Measurements from ENCODE around the gene HSP90AB1.

The HSP90AB1 gene

DNA sequence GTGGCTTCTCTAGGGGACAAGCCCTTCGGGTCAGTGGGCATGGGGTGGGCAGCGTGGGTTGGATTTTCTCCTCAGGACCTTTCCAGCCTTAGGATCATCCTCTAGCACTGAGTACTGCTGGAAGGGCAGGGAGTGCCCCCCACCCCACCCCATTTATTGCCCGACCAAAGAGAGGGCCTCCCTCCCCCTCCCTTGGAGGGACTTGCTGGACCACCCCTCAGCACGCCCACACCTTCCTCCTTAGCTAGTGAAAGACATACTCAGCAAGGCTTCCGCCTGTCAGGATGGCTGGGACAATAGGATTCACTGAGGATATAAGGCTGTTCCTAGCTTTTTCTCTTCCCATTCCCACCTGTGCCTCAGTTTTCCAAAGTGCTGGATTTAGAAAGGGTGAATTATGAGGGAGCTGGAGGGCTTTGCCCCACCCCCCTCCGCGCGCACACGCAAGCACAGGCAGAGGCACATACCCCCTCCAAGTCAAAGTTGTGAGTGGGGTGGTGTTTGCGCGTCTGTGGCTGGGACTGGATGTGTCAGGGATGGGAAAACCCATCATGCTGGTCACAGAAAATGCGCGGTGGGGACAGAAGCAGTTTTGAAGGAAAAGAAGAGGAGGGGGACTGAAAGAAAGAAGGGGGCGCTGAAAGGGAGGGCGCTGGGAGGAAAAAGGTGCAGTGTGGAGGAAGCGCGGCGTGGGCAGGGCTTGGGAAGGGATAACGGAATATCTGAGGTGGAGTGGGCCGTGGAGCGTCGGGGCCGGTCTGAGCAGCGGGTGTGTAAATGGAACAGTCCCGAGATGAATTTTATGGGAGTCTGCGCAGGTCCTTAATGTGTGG is 24.2 kb upstream of the HSP90AB1 start:
- Histone ChIP-seq H3K36me3 (ENCODE audit: control insufficient read depth in 1 of 2, insufficient read depth in 2 of 2, low read length in 2 of 2) (no peaks in the 10 kb centered on the region), H3K9me3 (ENCODE audit: control insufficient read depth in 1 of 2, low read length in 2 of 2) (no peaks in the 10 kb centered on the region), H3K4me1 (ENCODE audit: control insufficient read depth in 1 of 2, insufficient read depth in 2 of 2, low read length in 2 of 2) (peaks cover 50 to 51% of the 10 kb centered on the region in 2 donors), H3K27me3 (ENCODE audit: control insufficient read depth in 1 of 2, insufficient read depth in 2 of 2, low read length in 2 of 2) (no peaks in the 10 kb centered on the region), H3K9ac (ENCODE audit: low read depth in 1 of 2, low read length in 2 of 2) (peak overlapping the region; percentile 6 to 25), H3K27ac (ENCODE audit: low read depth, low read length) (no peak overlapping the region), H3K4me3 (ENCODE audit: low read depth in 1 of 2, low read length in 2 of 2) (peak overlapping the region; percentile 44 to 57)

DNA sequence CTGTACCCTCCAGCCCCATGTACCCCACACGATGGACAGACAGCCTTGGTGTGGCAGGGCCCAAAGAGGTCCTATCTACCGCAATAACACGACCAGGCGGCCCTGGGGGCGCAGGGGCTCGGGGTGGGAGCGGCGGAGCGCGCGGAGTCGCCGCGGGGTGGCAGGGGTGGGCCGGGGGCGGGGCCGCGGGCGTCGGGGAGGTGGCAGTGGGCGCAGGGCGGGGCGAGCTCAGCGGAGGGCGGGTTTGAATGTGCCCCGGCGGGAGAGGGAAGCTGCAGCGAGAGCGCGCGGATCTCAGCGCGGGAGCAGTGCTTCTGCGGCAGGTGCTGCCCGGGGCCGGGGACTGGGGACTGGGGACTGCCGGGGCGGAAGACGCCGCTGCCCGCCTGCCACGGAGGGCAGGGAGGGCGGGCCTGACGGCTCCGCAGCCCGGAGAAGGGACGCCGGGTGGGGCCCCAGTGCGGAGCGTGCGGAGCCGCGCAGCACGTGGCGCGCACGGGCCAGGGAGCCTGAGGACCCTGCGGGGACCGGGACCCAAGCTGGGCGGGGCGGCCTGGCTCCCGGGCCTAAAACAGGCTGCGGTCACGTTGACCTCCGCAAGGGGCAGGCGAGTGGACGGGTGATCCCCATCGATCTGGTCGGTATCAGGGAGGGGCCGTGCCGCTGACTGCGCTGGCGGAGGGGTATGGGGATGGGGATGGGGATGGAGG is 23.4 kb upstream of the HSP90AB1 start, which contains the start of gene SLC29A1:
Gene SLC29A1 (plus strand): TSS at position 277 of the 710 bp plus-strand sequence. CDS start 3,719 bp downstream, outside the sequence.
- peaks cover 44 to 46% of the 10 kb centered on the region in 2 donors for H3K4me1 ChIP-seq (ENCODE audit: control insufficient read depth in 1 of 2, insufficient read depth in 2 of 2, low read length in 2 of 2)
- no peak within 1 kb of the TSS for H3K27ac ChIP-seq (ENCODE audit: low read depth, low read length)
- no peaks in the 10 kb centered on the region for H3K36me3 ChIP-seq (ENCODE audit: control insufficient read depth in 1 of 2, insufficient read depth in 2 of 2, low read length in 2 of 2)
- no peaks in the 10 kb centered on the region for H3K9me3 ChIP-seq (ENCODE audit: control insufficient read depth in 1 of 2, low read length in 2 of 2)
- H3K27me3 ChIP-seq (ENCODE audit: control insufficient read depth in 1 of 2, insufficient read depth in 2 of 2, low read length in 2 of 2) = no peaks in the 10 kb centered on the region
- H3K4me3 ChIP-seq (ENCODE audit: low read depth in 1 of 2, low read length in 2 of 2) = peak within 1 kb of the TSS; percentile 57 to 67
- H3K9ac ChIP-seq (ENCODE audit: low read depth in 1 of 2, low read length in 2 of 2) = peak within 1 kb of the TSS; percentile 29 to 60

DNA sequence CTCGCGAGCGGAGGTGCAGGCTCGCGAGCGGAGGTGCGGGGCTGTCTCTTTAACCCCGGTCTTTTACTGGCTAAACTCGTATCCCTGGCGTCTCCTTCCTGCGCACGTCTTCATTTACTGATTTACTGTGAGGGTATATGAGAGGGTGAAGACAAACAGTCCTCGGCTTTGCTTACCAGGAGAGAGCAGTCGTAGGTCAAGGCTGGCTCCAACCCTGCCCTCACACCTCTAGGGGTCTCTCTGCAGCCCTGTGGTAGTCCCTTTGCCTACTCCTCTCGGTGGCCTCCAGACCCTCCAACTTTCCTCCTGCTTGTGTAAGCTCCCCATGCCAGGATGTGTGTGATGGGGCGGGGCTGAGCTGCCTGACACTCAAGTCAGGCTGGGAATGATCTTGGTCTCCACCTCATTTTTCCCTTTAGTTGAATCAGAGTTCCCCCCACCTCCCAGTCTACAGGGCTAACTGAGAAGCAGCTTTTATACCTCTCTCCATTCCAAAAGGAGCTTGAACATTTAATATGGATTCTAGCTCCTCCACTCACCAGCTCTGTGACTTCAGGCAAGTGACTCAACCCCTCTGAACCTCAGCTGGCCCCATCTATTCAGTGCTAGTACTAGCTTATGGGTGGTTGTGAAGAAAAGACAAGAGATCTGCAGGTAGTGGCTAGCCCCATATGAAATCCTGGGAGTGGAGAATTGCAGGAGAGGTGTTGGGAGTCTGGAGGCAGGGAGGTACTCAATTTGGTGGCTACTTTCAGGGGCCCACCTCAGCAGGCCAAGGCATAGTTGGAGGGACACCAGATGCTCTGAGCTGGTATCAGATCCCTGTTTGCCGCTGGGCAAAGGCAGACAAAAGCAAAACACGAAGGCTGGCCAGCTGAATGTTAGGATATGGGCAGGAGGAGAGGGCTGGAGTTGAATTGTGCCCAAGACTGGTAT is 22.6 kb upstream of the HSP90AB1 start:
- Histone ChIP-seq H3K4me3 (ENCODE audit: low read depth in 1 of 2, low read length in 2 of 2) (peak overlapping the region; percentile 57 to 67), H3K36me3 (ENCODE audit: control insufficient read depth in 1 of 2, insufficient read depth in 2 of 2, low read length in 2 of 2) (no peaks in the 10 kb centered on the region), H3K27ac (ENCODE audit: low read depth, low read length) (no peak overlapping the region), H3K9me3 (ENCODE audit: control insufficient read depth in 1 of 2, low read length in 2 of 2) (no peaks in the 10 kb centered on the region), H3K4me1 (ENCODE audit: control insufficient read depth in 1 of 2, insufficient read depth in 2 of 2, low read length in 2 of 2) (peaks cover 38 to 40% of the 10 kb centered on the region in 2 donors), H3K9ac (ENCODE audit: low read depth in 1 of 2, low read length in 2 of 2) (peak overlapping the region; percentile 29 to 60), H3K27me3 (ENCODE audit: control insufficient read depth in 1 of 2, insufficient read depth in 2 of 2, low read length in 2 of 2) (no peaks in the 10 kb centered on the region)

DNA sequence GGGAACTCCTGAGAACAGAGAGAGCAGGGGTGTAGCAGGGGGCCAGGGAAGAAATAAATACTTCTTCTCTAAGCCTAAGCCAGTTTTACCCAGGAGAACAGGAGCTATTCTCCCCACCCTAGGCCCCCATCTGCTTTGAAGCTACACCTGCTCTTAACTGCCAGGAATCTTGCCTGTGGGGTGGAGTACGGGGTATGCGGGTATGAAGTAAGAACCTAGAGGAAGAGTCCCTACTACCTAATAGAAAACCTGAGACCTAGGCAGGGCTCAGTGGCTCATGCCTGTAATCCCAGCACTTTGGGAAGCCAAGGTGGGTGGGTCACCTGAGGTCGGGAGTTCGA is 22.0 kb upstream of the HSP90AB1 start:
- H3K9me3 ChIP-seq (ENCODE audit: control insufficient read depth in 1 of 2, low read length in 2 of 2) = no peaks in the 10 kb centered on the region
- H3K9ac ChIP-seq (ENCODE audit: low read depth in 1 of 2, low read length in 2 of 2) = peak overlapping the region in 1 of 2 donors; percentile 60
- no peaks in the 10 kb centered on the region for H3K27me3 ChIP-seq (ENCODE audit: control insufficient read depth in 1 of 2, insufficient read depth in 2 of 2, low read length in 2 of 2)
- H3K27ac ChIP-seq (ENCODE audit: low read depth, low read length) = no peak overlapping the region
- no peak overlapping the region for H3K4me3 ChIP-seq (ENCODE audit: low read depth in 1 of 2, low read length in 2 of 2)
- H3K4me1 ChIP-seq (ENCODE audit: control insufficient read depth in 1 of 2, insufficient read depth in 2 of 2, low read length in 2 of 2) = peaks cover 38 to 40% of the 10 kb centered on the region in 2 donors
- H3K36me3 ChIP-seq (ENCODE audit: control insufficient read depth in 1 of 2, insufficient read depth in 2 of 2, low read length in 2 of 2) = peaks cover 0 to under 1% of the 10 kb centered on the region in 2 donors

DNA sequence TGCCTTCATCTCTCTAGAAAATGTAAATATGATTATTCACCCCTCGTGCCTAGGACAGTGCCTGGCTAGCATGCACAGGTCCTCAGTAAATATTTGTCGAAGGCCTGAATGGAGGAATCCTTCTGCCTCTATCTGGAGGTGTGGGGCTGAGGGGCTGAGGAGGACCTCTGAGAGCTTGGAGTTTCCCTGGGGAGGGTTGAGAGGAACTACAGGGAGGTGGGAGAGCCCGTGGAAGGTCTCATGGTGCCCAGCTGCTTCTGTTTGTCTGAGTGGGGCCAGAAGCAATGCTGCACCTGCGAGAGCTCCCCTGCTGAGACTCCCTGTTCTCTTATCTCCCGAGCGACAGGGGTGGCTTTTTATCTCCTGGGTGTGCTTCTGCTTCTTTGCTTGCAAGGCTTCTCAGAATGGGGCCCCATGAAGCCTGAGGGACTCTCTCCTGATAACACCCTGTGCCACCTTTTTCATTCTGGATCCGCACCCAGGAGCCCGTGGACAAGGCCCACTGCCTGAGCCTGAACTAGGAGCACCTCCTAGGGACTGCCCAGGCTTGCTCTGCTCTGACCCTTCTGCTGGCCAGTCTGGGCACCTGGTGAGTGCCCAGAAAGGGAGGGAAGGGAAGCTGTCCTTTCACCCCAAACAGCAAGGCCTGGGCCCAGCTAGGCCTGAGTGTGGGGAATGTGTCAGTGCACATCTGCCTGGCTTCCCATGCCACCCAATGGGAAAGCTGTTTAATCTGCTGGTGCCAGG is 21.1 kb upstream of the HSP90AB1 start:
- H3K9me3 ChIP-seq (ENCODE audit: control insufficient read depth in 1 of 2, low read length in 2 of 2) = no peaks in the 10 kb centered on the region
- H3K4me1 ChIP-seq (ENCODE audit: control insufficient read depth in 1 of 2, insufficient read depth in 2 of 2, low read length in 2 of 2) = peaks cover 38 to 40% of the 10 kb centered on the region in 2 donors
- H3K4me3 ChIP-seq (ENCODE audit: low read depth in 1 of 2, low read length in 2 of 2) = no peak overlapping the region
- H3K27ac ChIP-seq (ENCODE audit: low read depth, low read length) = no peak overlapping the region
- no peak overlapping the region for H3K9ac ChIP-seq (ENCODE audit: low read depth in 1 of 2, low read length in 2 of 2)
- H3K36me3 ChIP-seq (ENCODE audit: control insufficient read depth in 1 of 2, insufficient read depth in 2 of 2, low read length in 2 of 2) = peaks cover 3 to 5% of the 10 kb centered on the region in 2 donors
- no peaks in the 10 kb centered on the region for H3K27me3 ChIP-seq (ENCODE audit: control insufficient read depth in 1 of 2, insufficient read depth in 2 of 2, low read length in 2 of 2)

DNA sequence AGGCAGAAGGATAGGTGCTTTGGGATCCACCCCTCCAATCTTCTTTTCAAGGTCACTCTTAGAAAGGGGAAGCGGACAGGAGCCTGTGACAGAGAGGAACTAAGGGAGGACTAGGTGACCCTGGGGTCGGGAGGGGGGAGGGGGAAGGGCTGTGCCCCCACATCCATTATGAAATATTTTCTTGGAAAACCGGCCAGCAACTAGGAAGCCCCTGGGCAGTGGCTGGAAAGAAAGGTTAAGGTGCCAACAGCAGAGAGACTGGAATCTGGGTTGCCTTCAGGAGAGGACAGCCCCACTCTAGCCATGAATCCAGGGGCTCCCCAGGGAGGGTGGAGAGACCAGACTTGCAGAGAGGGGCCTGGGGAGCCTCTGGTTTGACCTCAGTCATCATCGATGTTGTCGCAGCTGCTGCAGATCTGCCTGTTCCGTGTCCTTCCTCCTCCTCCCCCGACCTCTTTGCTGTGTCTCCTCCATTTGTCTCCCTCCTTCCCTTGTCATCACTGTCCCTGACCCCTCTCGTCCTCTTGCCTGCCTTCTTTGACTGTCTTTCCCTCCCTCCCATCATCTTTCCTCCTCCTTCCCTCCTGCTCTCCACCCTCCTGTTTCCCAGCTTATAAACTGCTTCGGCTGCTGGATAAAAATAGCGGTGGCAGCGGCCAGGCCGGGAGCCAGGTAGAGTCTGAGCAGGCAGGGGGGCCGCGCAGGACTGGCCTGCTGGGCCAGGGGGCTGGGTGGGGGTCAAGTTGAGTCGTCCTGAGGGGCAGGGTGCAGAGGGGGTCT is 20.3 kb upstream of the HSP90AB1 start:
- Histone ChIP-seq H3K9ac (ENCODE audit: low read depth in 1 of 2, low read length in 2 of 2) (no peak overlapping the region), H3K4me3 (ENCODE audit: low read depth in 1 of 2, low read length in 2 of 2) (no peak overlapping the region), H3K27ac (ENCODE audit: low read depth, low read length) (no peak overlapping the region), H3K27me3 (ENCODE audit: control insufficient read depth in 1 of 2, insufficient read depth in 2 of 2, low read length in 2 of 2) (no peaks in the 10 kb centered on the region), H3K9me3 (ENCODE audit: control insufficient read depth in 1 of 2, low read length in 2 of 2) (no peaks in the 10 kb centered on the region), H3K36me3 (ENCODE audit: control insufficient read depth in 1 of 2, insufficient read depth in 2 of 2, low read length in 2 of 2) (peaks cover 3 to 8% of the 10 kb centered on the region in 2 donors), H3K4me1 (ENCODE audit: control insufficient read depth in 1 of 2, insufficient read depth in 2 of 2, low read length in 2 of 2) (peaks cover 31 to 34% of the 10 kb centered on the region in 2 donors)

DNA sequence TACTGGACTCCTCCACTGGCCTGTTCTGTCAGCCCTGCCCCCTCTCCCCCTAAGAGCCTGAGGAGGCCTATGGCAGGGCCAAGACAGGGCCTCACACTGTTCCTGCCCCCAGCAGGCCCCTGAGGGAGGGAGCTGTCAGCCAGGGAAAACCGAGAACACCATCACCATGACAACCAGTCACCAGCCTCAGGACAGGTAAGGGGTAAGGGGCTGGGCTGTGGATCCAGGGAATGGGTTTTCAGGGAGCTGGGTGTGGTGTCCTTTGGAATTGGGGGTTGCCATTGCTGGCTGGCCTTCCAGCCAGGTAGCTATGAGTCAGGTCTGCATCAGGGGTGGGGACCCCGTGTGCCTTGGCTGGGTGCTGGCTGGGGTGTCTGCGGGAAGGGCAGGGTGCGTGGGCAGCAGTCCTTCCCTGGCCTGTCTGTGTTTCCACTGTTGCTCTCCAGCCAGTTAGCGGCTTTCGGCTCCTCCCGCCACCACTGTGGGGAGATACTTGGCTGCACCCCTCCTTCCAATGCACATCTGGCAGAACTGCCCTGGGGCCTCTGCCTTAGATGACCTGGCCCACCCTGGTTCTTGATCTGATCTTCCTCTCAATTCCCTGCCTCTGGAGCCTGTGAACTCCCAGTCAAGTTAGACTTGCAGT is 19.6 kb upstream of the HSP90AB1 start:
- H3K27ac ChIP-seq (ENCODE audit: low read depth, low read length) = no peak overlapping the region
- H3K27me3 ChIP-seq (ENCODE audit: control insufficient read depth in 1 of 2, insufficient read depth in 2 of 2, low read length in 2 of 2) = no peaks in the 10 kb centered on the region
- H3K4me1 ChIP-seq (ENCODE audit: control insufficient read depth in 1 of 2, insufficient read depth in 2 of 2, low read length in 2 of 2) = peaks cover 26 to 30% of the 10 kb centered on the region in 2 donors
- H3K36me3 ChIP-seq (ENCODE audit: control insufficient read depth in 1 of 2, insufficient read depth in 2 of 2, low read length in 2 of 2) = peaks cover 8% of the 10 kb centered on the region in 2 donors
- no peaks in the 10 kb centered on the region for H3K9me3 ChIP-seq (ENCODE audit: control insufficient read depth in 1 of 2, low read length in 2 of 2)
- no peak overlapping the region for H3K4me3 ChIP-seq (ENCODE audit: low read depth in 1 of 2, low read length in 2 of 2)
- no peak overlapping the region for H3K9ac ChIP-seq (ENCODE audit: low read depth in 1 of 2, low read length in 2 of 2)

DNA sequence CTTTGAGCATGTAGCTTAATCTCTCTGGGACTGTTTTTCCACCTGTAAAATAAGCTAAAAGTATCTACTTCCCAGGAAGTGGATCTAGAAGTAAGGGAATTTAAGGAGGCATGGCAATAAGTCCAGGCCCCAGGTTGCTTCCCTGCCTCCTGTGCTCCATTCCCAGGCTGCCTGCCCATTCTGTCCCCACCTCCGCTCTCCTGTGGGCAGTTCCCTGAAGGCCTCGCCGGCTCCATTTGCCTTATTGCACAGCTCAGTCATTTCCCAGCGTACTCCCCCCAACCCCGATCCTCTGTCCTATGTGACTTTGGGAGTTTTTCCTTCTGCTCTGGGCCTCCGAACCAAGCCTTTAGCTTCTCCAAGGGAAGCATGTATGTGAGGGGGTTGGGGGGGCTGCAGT is 18.9 kb upstream of the HSP90AB1 start:
- Histone ChIP-seq H3K4me1 (ENCODE audit: control insufficient read depth in 1 of 2, insufficient read depth in 2 of 2, low read length in 2 of 2) (peaks cover 20 to 22% of the 10 kb centered on the region in 2 donors), H3K27ac (ENCODE audit: low read depth, low read length) (no peak overlapping the region), H3K27me3 (ENCODE audit: control insufficient read depth in 1 of 2, insufficient read depth in 2 of 2, low read length in 2 of 2) (no peaks in the 10 kb centered on the region), H3K9me3 (ENCODE audit: control insufficient read depth in 1 of 2, low read length in 2 of 2) (no peaks in the 10 kb centered on the region), H3K36me3 (ENCODE audit: control insufficient read depth in 1 of 2, insufficient read depth in 2 of 2, low read length in 2 of 2) (peaks cover 8% of the 10 kb centered on the region in 2 donors), H3K4me3 (ENCODE audit: low read depth in 1 of 2, low read length in 2 of 2) (no peak overlapping the region), H3K9ac (ENCODE audit: low read depth in 1 of 2, low read length in 2 of 2) (no peak overlapping the region)
